Measurements from ENCODE around the gene NELL1.

The NELL1 gene

GRCh38 chr11:20931029-20931428, 261.6 kb downstream of the NELL1 start:
- TF ChIP-seq, protein P1, sequence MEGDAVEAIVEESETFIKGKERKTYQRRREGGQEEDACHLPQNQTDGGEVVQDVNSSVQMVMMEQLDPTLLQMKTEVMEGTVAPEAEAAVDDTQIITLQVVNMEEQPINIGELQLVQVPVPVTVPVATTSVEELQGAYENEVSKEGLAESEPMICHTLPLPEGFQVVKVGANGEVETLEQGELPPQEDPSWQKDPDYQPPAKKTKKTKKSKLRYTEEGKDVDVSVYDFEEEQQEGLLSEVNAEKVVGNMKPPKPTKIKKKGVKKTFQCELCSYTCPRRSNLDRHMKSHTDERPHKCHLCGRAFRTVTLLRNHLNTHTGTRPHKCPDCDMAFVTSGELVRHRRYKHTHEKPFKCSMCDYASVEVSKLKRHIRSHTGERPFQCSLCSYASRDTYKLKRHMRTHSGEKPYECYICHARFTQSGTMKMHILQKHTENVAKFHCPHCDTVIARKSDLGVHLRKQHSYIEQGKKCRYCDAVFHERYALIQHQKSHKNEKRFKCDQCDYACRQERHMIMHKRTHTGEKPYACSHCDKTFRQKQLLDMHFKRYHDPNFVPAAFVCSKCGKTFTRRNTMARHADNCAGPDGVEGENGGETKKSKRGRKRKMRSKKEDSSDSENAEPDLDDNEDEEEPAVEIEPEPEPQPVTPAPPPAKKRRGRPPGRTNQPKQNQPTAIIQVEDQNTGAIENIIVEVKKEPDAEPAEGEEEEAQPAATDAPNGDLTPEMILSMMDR (IDR thresholded peaks at IDR 0.05) = no peak
- no peaks in the 10 kb centered on the region for H3K27me3 ChIP-seq
- no peaks in the 10 kb centered on the region for H3K36me3 ChIP-seq
- no peak overlapping the region for H3K4me3 ChIP-seq
- DNase-seq = no peak
- peaks cover 0 to 4% (median 1%) of the 10 kb centered on the region in 4 donors for H3K4me1 ChIP-seq
- intact Hi-C loops (cut with DNase I; ENCODE audit: low total_unique reads) = no loop called here
- H3K27ac ChIP-seq = no peak overlapping the region
- H3K9me3 ChIP-seq = no peaks in the 10 kb centered on the region

DNA sequence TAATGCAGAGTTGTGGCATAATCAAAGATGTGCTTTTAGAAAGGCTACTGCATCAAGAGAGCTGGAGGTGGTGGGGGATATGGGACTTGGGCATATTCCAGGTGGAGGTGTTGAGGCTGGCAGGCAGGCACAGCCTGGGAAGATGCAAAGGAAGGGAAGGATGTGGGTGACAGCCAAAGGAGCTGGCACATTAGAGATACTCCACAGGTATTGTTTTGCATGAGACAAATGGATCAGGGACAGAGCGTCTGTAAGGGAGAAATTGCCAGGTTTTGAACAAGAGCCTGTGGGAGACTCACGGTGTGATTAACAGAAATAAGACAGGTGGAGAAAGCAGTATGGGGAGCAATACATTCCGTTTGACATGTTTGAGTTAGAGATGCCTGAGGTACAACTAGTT, 263.7 kb downstream of the NELL1 start:
- no peak overlapping the region for H3K4me3 ChIP-seq
- intact Hi-C loops (cut with DNase I; ENCODE audit: low total_unique reads) = no loop called here
- peaks cover 0 to 4% (median 1%) of the 10 kb centered on the region in 4 donors for H3K4me1 ChIP-seq
- no peaks in the 10 kb centered on the region for H3K9me3 ChIP-seq
- no peaks in the 10 kb centered on the region for H3K27me3 ChIP-seq
- no peak for DNase-seq
- TF ChIP-seq, protein P1 (IDR thresholded peaks at IDR 0.05) = no peak
- no peak overlapping the region for H3K27ac ChIP-seq
- no peaks in the 10 kb centered on the region for H3K36me3 ChIP-seq

- Histone ChIP-seq H3K27ac (no peak overlapping the region), H3K36me3 (no peaks in the 10 kb centered on the region), H3K27me3 (no peaks in the 10 kb centered on the region), H3K4me1 (peaks cover 0 to 4% (median 1%) of the 10 kb centered on the region in 4 donors), H3K9me3 (no peaks in the 10 kb centered on the region), H3K4me3 (no peak overlapping the region)
- TF ChIP-seq, protein P1 (IDR thresholded peaks at IDR 0.05) = no peak
- intact Hi-C loops (cut with DNase I; ENCODE audit: low total_unique reads) = no loop called here
- no peak for DNase-seq
These were observed 264.6 kb downstream of the NELL1 start for GRCh38 chr11:20933958-20934357.

DNA sequence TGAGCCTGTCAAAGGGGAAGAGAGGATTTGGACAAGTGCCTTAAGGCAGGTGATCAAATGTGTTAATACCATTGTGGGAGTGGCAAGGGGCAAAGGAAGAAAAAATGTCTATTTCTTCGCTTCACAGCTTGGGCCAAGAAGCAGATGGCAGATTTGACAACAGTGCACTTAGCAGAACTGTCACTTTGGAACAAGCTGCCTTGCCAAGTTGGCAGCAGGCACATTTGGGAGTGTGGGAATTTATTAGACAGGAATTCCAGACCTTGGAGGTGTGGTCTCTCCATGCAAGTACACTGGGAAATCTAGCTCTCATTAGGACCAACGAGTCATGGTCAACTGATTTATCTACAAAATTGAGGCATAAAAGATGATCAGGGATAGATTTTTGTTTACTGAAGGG, 265.1 kb downstream of the NELL1 start:
- no peak overlapping the region for H3K27ac ChIP-seq
- TF ChIP-seq, protein P1 (IDR thresholded peaks at IDR 0.05) = no peak
- no peaks in the 10 kb centered on the region for H3K9me3 ChIP-seq
- no peaks in the 10 kb centered on the region for H3K36me3 ChIP-seq
- no peak for DNase-seq
- no peaks in the 10 kb centered on the region for H3K27me3 ChIP-seq
- H3K4me3 ChIP-seq = no peak overlapping the region
- intact Hi-C loops (cut with DNase I; ENCODE audit: low total_unique reads) = no loop called here
- peaks cover 0 to 4% (median 1%) of the 10 kb centered on the region in 4 donors for H3K4me1 ChIP-seq

DNA sequence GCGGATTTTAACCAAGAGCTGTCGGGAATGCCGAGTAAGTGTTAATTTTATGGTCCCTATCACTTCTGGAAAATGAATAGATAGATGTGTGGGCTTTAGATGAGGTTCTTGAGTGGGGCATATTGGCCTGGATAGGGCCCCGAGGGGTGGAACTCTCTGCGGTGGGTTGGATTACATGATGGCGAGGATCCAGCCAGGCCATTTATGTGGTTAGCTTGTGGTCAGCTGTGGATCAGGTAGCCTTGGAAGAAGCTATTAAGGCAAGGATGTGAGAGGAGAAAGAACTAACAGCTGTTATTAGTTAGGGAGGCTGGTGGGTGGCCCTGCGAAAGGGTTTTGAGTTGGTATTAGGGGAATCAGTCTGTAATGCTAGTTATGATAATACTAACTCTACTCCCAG, 268.4 kb downstream of the NELL1 start:
- Histone ChIP-seq H3K36me3 (no peaks in the 10 kb centered on the region), H3K4me3 (no peak overlapping the region), H3K9me3 (no peaks in the 10 kb centered on the region), H3K27ac (no peak overlapping the region), H3K27me3 (no peaks in the 10 kb centered on the region), H3K4me1 (no peaks in the 10 kb centered on the region)
- no peak for DNase-seq
- TF ChIP-seq, protein P1 (IDR thresholded peaks at IDR 0.05) = no peak
- intact Hi-C loops (cut with DNase I; ENCODE audit: low total_unique reads) = no loop called here

DNA sequence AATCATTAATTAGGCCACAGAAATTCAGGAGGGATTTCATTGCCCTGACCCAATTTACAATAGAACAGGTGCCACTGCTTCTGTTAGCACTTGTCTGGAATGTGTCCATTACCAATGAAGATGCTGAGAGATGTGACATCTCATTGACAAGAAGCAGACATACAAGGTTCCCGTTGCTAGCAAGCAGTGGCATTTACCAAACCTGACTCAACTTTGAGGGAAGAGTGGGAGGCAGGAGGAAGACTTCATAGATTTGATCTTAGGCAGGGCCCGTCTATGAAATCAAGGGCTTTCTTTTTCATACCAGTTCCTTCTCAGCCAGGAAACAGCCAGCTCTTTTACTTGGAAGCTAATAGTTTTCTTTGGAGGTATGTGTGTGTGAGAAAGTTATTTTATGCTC, 280.2 kb downstream of the NELL1 start:
- TF ChIP-seq, protein P1 (IDR thresholded peaks at IDR 0.05) = no peak
- no peaks in the 10 kb centered on the region for H3K27me3 ChIP-seq
- peaks cover 0 to 3% (median 0%) of the 10 kb centered on the region in 4 donors for H3K4me1 ChIP-seq
- intact Hi-C loops (cut with DNase I; ENCODE audit: low total_unique reads) = no loop called here
- no peaks in the 10 kb centered on the region for H3K36me3 ChIP-seq
- no peak for DNase-seq
- H3K9me3 ChIP-seq = no peaks in the 10 kb centered on the region
- no peak overlapping the region for H3K27ac ChIP-seq
- no peak overlapping the region for H3K4me3 ChIP-seq

Data from tibial artery (tissue), 4 donors.